ENCODE measurements around the gene DNAL1.

The DNAL1 gene

GRCh38 chr14:73674986-73675385 lies 30.2 kb downstream of the DNAL1 start:
- Histone ChIP-seq H3K14ac (ENCODE audit: low read length) (no peak overlapping the region), H3K9me3 (replicated peaks in 1 of 2; ENCODE audit: control insufficient read depth in 2 of 2, insufficient read depth in 1 of 2, low read depth in 1 of 2, low read length in 2 of 2) (no peaks in the 10 kb centered on the region), H3K4ac (ENCODE audit: low read length) (no peak overlapping the region), H3K4me1 (ENCODE audit: control insufficient read depth in 2 of 2, insufficient read depth in 1 of 2, low read depth in 1 of 2, low read length in 2 of 2) (no peaks in the 10 kb centered on the region), H3K23ac (ENCODE audit: low read depth, low read length, poor library complexity) (no peak overlapping the region), H3K18ac (ENCODE audit: low read length) (no peak overlapping the region), H4K8ac (ENCODE audit: low read depth, low read length) (no peak overlapping the region), H3K9ac (ENCODE audit: low read depth, low read length, poor library complexity) (no peak overlapping the region), H2BK5ac (ENCODE audit: low read length) (no peak overlapping the region), H2BK12ac (ENCODE audit: low read length) (no peak overlapping the region), H4K91ac (ENCODE audit: low read depth, low read length, poor library complexity) (no peak overlapping the region), H2AK5ac (ENCODE audit: low read depth, low read length) (no peak overlapping the region), H2BK15ac (ENCODE audit: low read length) (no peak overlapping the region), H3K4me2 (ENCODE audit: insufficient read depth, low read length, poor library complexity, severe bottlenecking) (no peak overlapping the region), H3K27ac (replicated peaks; ENCODE audit: low read length) (no peak overlapping the region), H3K4me3 (ENCODE audit: low read length in 2 of 2) (no peak overlapping the region), H2BK120ac (ENCODE audit: low read depth, low read length) (no peak overlapping the region), H2AFZ (ENCODE audit: low read length) (no peak overlapping the region), H3K79me1 (ENCODE audit: low read depth, low read length) (no peaks in the 10 kb centered on the region), H3K27me3 (ENCODE audit: control insufficient read depth in 3 of 3, insufficient read depth in 3 of 3, low read depth in 1 of 3, low read length in 3 of 3) (no peaks in the 10 kb centered on the region), H3K36me3 (replicated peaks in 1 of 2; ENCODE audit: control insufficient read depth in 2 of 2, insufficient read depth in 2 of 2, low read length in 2 of 2) (peaks cover 0 to 7% of the 10 kb centered on the region in 2 donors)
- no CpG with 5 or more reads among the region's 3 CpGs for WGBS, 2 donors (ENCODE audit: extremely low coverage in 2 of 2, insufficient read length in 2 of 2, insufficient replicate concordance in 1 of 2)
- no peak for DNase-seq (ENCODE audit: low spot score)

GRCh38 chr14:73678698-73679097 lies 33.9 kb downstream of the DNAL1 start:
- Histone ChIP-seq H3K23ac (ENCODE audit: low read depth, low read length, poor library complexity) (no peak overlapping the region), H3K4me3 (ENCODE audit: low read length in 2 of 2) (no peak overlapping the region), H3K4me2 (ENCODE audit: insufficient read depth, low read length, poor library complexity, severe bottlenecking) (no peak overlapping the region), H2BK120ac (ENCODE audit: low read depth, low read length) (no peak overlapping the region), H3K4ac (ENCODE audit: low read length) (no peak overlapping the region), H2BK15ac (ENCODE audit: low read length) (no peak overlapping the region), H3K18ac (ENCODE audit: low read length) (no peak overlapping the region), H3K4me1 (ENCODE audit: control insufficient read depth in 2 of 2, insufficient read depth in 1 of 2, low read depth in 1 of 2, low read length in 2 of 2) (no peaks in the 10 kb centered on the region), H3K9me3 (replicated peaks in 1 of 2; ENCODE audit: control insufficient read depth in 2 of 2, insufficient read depth in 1 of 2, low read depth in 1 of 2, low read length in 2 of 2) (no peaks in the 10 kb centered on the region), H2AK5ac (ENCODE audit: low read depth, low read length) (no peak overlapping the region), H2BK5ac (ENCODE audit: low read length) (no peak overlapping the region), H3K36me3 (replicated peaks in 1 of 2; ENCODE audit: control insufficient read depth in 2 of 2, insufficient read depth in 2 of 2, low read length in 2 of 2) (no peaks in the 10 kb centered on the region), H4K91ac (ENCODE audit: low read depth, low read length, poor library complexity) (no peak overlapping the region), H3K27ac (replicated peaks; ENCODE audit: low read length) (no peak overlapping the region), H3K9ac (ENCODE audit: low read depth, low read length, poor library complexity) (no peak overlapping the region), H3K27me3 (ENCODE audit: control insufficient read depth in 3 of 3, insufficient read depth in 3 of 3, low read depth in 1 of 3, low read length in 3 of 3) (no peaks in the 10 kb centered on the region), H4K8ac (ENCODE audit: low read depth, low read length) (no peak overlapping the region), H2AFZ (ENCODE audit: low read length) (no peak overlapping the region), H2BK12ac (ENCODE audit: low read length) (no peak overlapping the region), H3K14ac (ENCODE audit: low read length) (no peak overlapping the region), H3K79me1 (ENCODE audit: low read depth, low read length) (no peaks in the 10 kb centered on the region)
- no peak for DNase-seq (ENCODE audit: low spot score)
- WGBS, 2 donors (ENCODE audit: extremely low coverage in 2 of 2, insufficient read length in 2 of 2, insufficient replicate concordance in 1 of 2): no CpG with 5 or more reads among the region's 4 CpGs

- no peak overlapping the region for H3K4ac ChIP-seq (ENCODE audit: low read length)
- H2AFZ ChIP-seq (ENCODE audit: low read length): no peak overlapping the region
- H4K8ac ChIP-seq (ENCODE audit: low read depth, low read length): no peak overlapping the region
- H3K27ac ChIP-seq (replicated peaks; ENCODE audit: low read length): no peak overlapping the region
- H2BK120ac ChIP-seq (ENCODE audit: low read depth, low read length): no peak overlapping the region
- H3K23ac ChIP-seq (ENCODE audit: low read depth, low read length, poor library complexity): no peak overlapping the region
- no peaks in the 10 kb centered on the region for H3K27me3 ChIP-seq (ENCODE audit: control insufficient read depth in 3 of 3, insufficient read depth in 3 of 3, low read depth in 1 of 3, low read length in 3 of 3)
- H3K14ac ChIP-seq (ENCODE audit: low read length): no peak overlapping the region
- H2BK12ac ChIP-seq (ENCODE audit: low read length): no peak overlapping the region
- H3K4me2 ChIP-seq (ENCODE audit: insufficient read depth, low read length, poor library complexity, severe bottlenecking): no peak overlapping the region
- H3K18ac ChIP-seq (ENCODE audit: low read length): no peak overlapping the region
- WGBS, 2 donors (ENCODE audit: extremely low coverage in 2 of 2, insufficient read length in 2 of 2, insufficient replicate concordance in 1 of 2): no CpG with 5 or more reads among the region's 5 CpGs
- H3K9me3 ChIP-seq (replicated peaks in 1 of 2; ENCODE audit: control insufficient read depth in 2 of 2, insufficient read depth in 1 of 2, low read depth in 1 of 2, low read length in 2 of 2): no peaks in the 10 kb centered on the region
- H3K79me1 ChIP-seq (ENCODE audit: low read depth, low read length): no peaks in the 10 kb centered on the region
- no peak for DNase-seq (ENCODE audit: low spot score)
- H3K4me3 ChIP-seq (ENCODE audit: low read length in 2 of 2): no peak overlapping the region
- H2BK5ac ChIP-seq (ENCODE audit: low read length): no peak overlapping the region
- H3K4me1 ChIP-seq (ENCODE audit: control insufficient read depth in 2 of 2, insufficient read depth in 1 of 2, low read depth in 1 of 2, low read length in 2 of 2): no peaks in the 10 kb centered on the region
- no peaks in the 10 kb centered on the region for H3K36me3 ChIP-seq (replicated peaks in 1 of 2; ENCODE audit: control insufficient read depth in 2 of 2, insufficient read depth in 2 of 2, low read length in 2 of 2)
- H2BK15ac ChIP-seq (ENCODE audit: low read length): no peak overlapping the region
- no peak overlapping the region for H3K9ac ChIP-seq (ENCODE audit: low read depth, low read length, poor library complexity)
- no peak overlapping the region for H2AK5ac ChIP-seq (ENCODE audit: low read depth, low read length)
- H4K91ac ChIP-seq (ENCODE audit: low read depth, low read length, poor library complexity): no peak overlapping the region
Observed at GRCh38 chr14:73680821-73681220, 36.0 kb downstream of the DNAL1 start.

- Histone ChIP-seq H2BK12ac (ENCODE audit: low read length) (no peak overlapping the region), H3K18ac (ENCODE audit: low read length) (no peak overlapping the region), H2AK5ac (ENCODE audit: low read depth, low read length) (no peak overlapping the region), H3K4me2 (ENCODE audit: insufficient read depth, low read length, poor library complexity, severe bottlenecking) (no peak overlapping the region), H2BK5ac (ENCODE audit: low read length) (no peak overlapping the region), H3K4me3 (ENCODE audit: low read length in 2 of 2) (no peak overlapping the region), H4K8ac (ENCODE audit: low read depth, low read length) (no peak overlapping the region), H4K91ac (ENCODE audit: low read depth, low read length, poor library complexity) (no peak overlapping the region), H3K9ac (ENCODE audit: low read depth, low read length, poor library complexity) (no peak overlapping the region), H3K79me1 (ENCODE audit: low read depth, low read length) (no peaks in the 10 kb centered on the region), H3K36me3 (replicated peaks in 1 of 2; ENCODE audit: control insufficient read depth in 2 of 2, insufficient read depth in 2 of 2, low read length in 2 of 2) (peaks cover 0 to 15% of the 10 kb centered on the region in 2 donors), H2AFZ (ENCODE audit: low read length) (no peak overlapping the region), H3K23ac (ENCODE audit: low read depth, low read length, poor library complexity) (no peak overlapping the region), H3K27me3 (ENCODE audit: control insufficient read depth in 3 of 3, insufficient read depth in 3 of 3, low read depth in 1 of 3, low read length in 3 of 3) (no peaks in the 10 kb centered on the region), H3K4ac (ENCODE audit: low read length) (no peak overlapping the region), H3K4me1 (ENCODE audit: control insufficient read depth in 2 of 2, insufficient read depth in 1 of 2, low read depth in 1 of 2, low read length in 2 of 2) (no peaks in the 10 kb centered on the region), H3K27ac (replicated peaks; ENCODE audit: low read length) (no peak overlapping the region), H3K14ac (ENCODE audit: low read length) (no peak overlapping the region), H2BK120ac (ENCODE audit: low read depth, low read length) (no peak overlapping the region), H2BK15ac (ENCODE audit: low read length) (no peak overlapping the region), H3K9me3 (replicated peaks in 1 of 2; ENCODE audit: control insufficient read depth in 2 of 2, insufficient read depth in 1 of 2, low read depth in 1 of 2, low read length in 2 of 2) (no peaks in the 10 kb centered on the region)
- WGBS, 2 donors (ENCODE audit: extremely low coverage in 2 of 2, insufficient read length in 2 of 2, insufficient replicate concordance in 1 of 2): no CpG with 5 or more reads among the region's 5 CpGs
- no peak for DNase-seq (ENCODE audit: low spot score)
Observed at GRCh38 chr14:73684627-73685026, 39.8 kb downstream of the DNAL1 start.
